ENCODE measurements around the gene MOV10. TPM values are rescaled to one million over a fixed set of nuclear protein-coding genes. Genes with fewer than 3 reads are reported as not detected.
A peak's percentile ranks its signal among the peaks of the same experiment; 100 is the strongest.

The MOV10 gene
- total RNA-seq, 1 donor from 2014 or later: 10.4 TPM

- intact Hi-C loops (cut with DNase I): loop anchor here (2.0 to 5.0 kb wide), 2 partner anchors 32 to 84 kb away; partner anchors contain the start of gene MOV10
- DNase-seq (peak; percentile 83), ATAC-seq (ENCODE audit: poor library complexity) (peak; percentile 90)
These were observed 32.2 kb downstream of the MOV10 start, which contains the start of gene RHOC for GRCh38 chr1:112706505-112707220. Gene RHOC, minus strand, starts transcription at chr1:112707127. Its CDS starts 3,328 bp downstream, at chr1:112703799.

- ATAC-seq (ENCODE audit: poor library complexity) (peak; percentile 84), DNase-seq (peak; percentile 92)
- intact Hi-C loops (cut with DNase I): loop anchor here (2.0 to 5.0 kb wide), 2 partner anchors 33 to 85 kb away; partner anchors contain the start of gene MOV10
These were observed 33.0 kb downstream of the MOV10 start for GRCh38 chr1:112707221-112708001.

GRCh38 chr1:112708002-112708448 is 33.6 kb downstream of the MOV10 start:
- ATAC-seq (ENCODE audit: poor library complexity) (no peak), DNase-seq (no peak)
- intact Hi-C loops (cut with DNase I): loop anchor here (5.0 kb wide), 1 partner anchor 86 kb away; no protein-coding TSS in a partner anchor

- intact Hi-C loops (cut with DNase I): loop anchor here (5.0 kb wide), 1 partner anchor 86 kb away; no protein-coding TSS in a partner anchor
- ATAC-seq (ENCODE audit: poor library complexity): no peak
- DNase-seq: no peak
These were observed 34.0 kb downstream of the MOV10 start for GRCh38 chr1:112708489-112708888.

- intact Hi-C loops (cut with DNase I): loop anchor here (5.0 to 10.0 kb wide), 2 partner anchors 205 to 318 kb away; partner anchors contain the start of gene WNT2B
- ATAC-seq (ENCODE audit: poor library complexity): no peak
- no peak for DNase-seq
These were observed 35.7 kb downstream of the MOV10 start for GRCh38 chr1:112710159-112710558.

GRCh38 chr1:112710586-112710985 is 36.1 kb downstream of the MOV10 start:
- DNase-seq (no peak), ATAC-seq (ENCODE audit: poor library complexity) (no peak)
- intact Hi-C loops (cut with DNase I): loop anchor here (5.0 to 10.0 kb wide), 2 partner anchors 206 to 318 kb away; partner anchors contain the start of gene WNT2B

- DNase-seq (no peak), ATAC-seq (ENCODE audit: poor library complexity) (no peak)
- intact Hi-C loops (cut with DNase I): loop anchor here (5.0 to 10.0 kb wide), 2 partner anchors 206 to 319 kb away; partner anchors contain the start of gene WNT2B
These were observed 36.6 kb downstream of the MOV10 start for GRCh38 chr1:112711041-112711440.

GRCh38 chr1:112711670-112712069 is 37.2 kb downstream of the MOV10 start:
- intact Hi-C loops (cut with DNase I): loop anchor here (5.0 to 10.0 kb wide), 2 partner anchors 207 to 319 kb away; partner anchors contain the start of gene WNT2B
- ATAC-seq (ENCODE audit: poor library complexity) (no peak), DNase-seq (no peak)

GRCh38 chr1:112712191-112712590 is 37.7 kb downstream of the MOV10 start:
- no peak for ATAC-seq (ENCODE audit: poor library complexity)
- no peak for DNase-seq
- intact Hi-C loops (cut with DNase I): loop anchor here (5.0 to 10.0 kb wide), 2 partner anchors 207 to 320 kb away; partner anchors contain the start of gene WNT2B

GRCh38 chr1:112712701-112713128 is 38.3 kb downstream of the MOV10 start:
- intact Hi-C loops (cut with DNase I): loop anchor here (5.0 to 10.0 kb wide), 2 partner anchors 208 to 320 kb away; partner anchors contain the start of gene WNT2B
- ATAC-seq (ENCODE audit: poor library complexity) (no peak), DNase-seq (no peak)

- intact Hi-C loops (cut with DNase I): loop anchor here (5.0 to 10.0 kb wide), 2 partner anchors 209 to 321 kb away; partner anchors contain the start of gene WNT2B
- ATAC-seq (ENCODE audit: poor library complexity) (no peak), DNase-seq (no peak)
These were observed 39.2 kb downstream of the MOV10 start for GRCh38 chr1:112713466-112714312.

- intact Hi-C loops (cut with DNase I): loop anchor here (5.0 to 10.0 kb wide), 3 partner anchors 210 to 328 kb away; partner anchors contain the start of gene WNT2B
- DNase-seq: peak; percentile 53
- ATAC-seq (ENCODE audit: poor library complexity): peak; percentile 11
These were observed 40.1 kb downstream of the MOV10 start for GRCh38 chr1:112714313-112715263.

- ATAC-seq (ENCODE audit: poor library complexity) (peak; percentile 88), DNase-seq (peak; percentile 99)
- intact Hi-C loops (cut with DNase I): loop anchor here (2.0 to 10.0 kb wide), 3 partner anchors 91 to 327 kb away; partner anchors contain the start of gene WNT2B
These were observed 41.0 kb downstream of the MOV10 start, which contains the start of gene PPM1J for GRCh38 chr1:112715264-112716053. Gene PPM1J, minus strand, starts transcription at chr1:112715332. Its CDS starts 31 bp downstream, at chr1:112715301.

GRCh38 chr1:112716133-112716720 is 41.8 kb downstream of the MOV10 start:
- DNase-seq (peak; percentile 89), ATAC-seq (ENCODE audit: poor library complexity) (peak; percentile 85)
- intact Hi-C loops (cut with DNase I): loop anchor here (2.0 to 10.0 kb wide), 3 partner anchors 91 to 326 kb away; partner anchors contain the start of gene WNT2B

- DNase-seq (no peak), ATAC-seq (ENCODE audit: poor library complexity) (no peak)
- intact Hi-C loops (cut with DNase I): loop anchor here (2.0 to 10.0 kb wide), 3 partner anchors 89 to 325 kb away; partner anchors contain the start of gene WNT2B
These were observed 42.9 kb downstream of the MOV10 start for GRCh38 chr1:112717263-112717873.

All from Right ventricle myocardium superior (tissue), 1 donor.